ENCODE measurements around the gene RTN4R. TPM values are rescaled to one million over a fixed set of nuclear protein-coding genes. Genes with fewer than 3 reads are reported as not detected.

RTN4R gene
- total RNA-seq, 1 donor from 2014 or later: 9.8 TPM

Small RNA genes lying within 50 kb of the gene (microRNA-seq; reads per million reads assigned to microRNA genes)
- gene MIR1286 (ENCODE audit: borderline microRNAs expressed): not detected

Other genes with a start within 250 kb of the RTN4R start
- gene TANGO2, start 247.2 kb downstream of the RTN4R start, total RNA-seq: 37.8 TPM
- gene DGCR8, start 188.1 kb downstream of the RTN4R start, total RNA-seq: 35.5 TPM
- gene RANBP1, start 152.2 kb downstream of the RTN4R start, total RNA-seq: 53.0 TPM
- 53.8 TPM for gene TRMT2A, start 151.1 kb downstream of the RTN4R start, total RNA-seq
- 88.0 TPM for gene ZDHHC8, start 136.5 kb downstream of the RTN4R start, total RNA-seq
- 1.6 TPM for gene CCDC188, start 117.3 kb downstream of the RTN4R start, total RNA-seq
- gene DGCR6L, start 51.7 kb upstream of the RTN4R start, total RNA-seq: 35.8 TPM
- 10.7 TPM for gene ZNF74, start 125.8 kb upstream of the RTN4R start, total RNA-seq
- gene SCARF2, start 169.5 kb upstream of the RTN4R start, total RNA-seq: 24.0 TPM
- gene KLHL22, start 227.5 kb upstream of the RTN4R start, total RNA-seq: 23.3 TPM
- gene MED15, start 239.3 kb upstream of the RTN4R start, total RNA-seq: 96.9 TPM

Data from upper lobe of right lung (tissue), 1 donor.